Globus pallidus (tissue), 1 donor: ENCODE data around the gene BTBD9.

Experiments used
- DNase-seq: peaks from one replicate; pipeline ENCODE4 v3.0.0-alpha.2; 2015; ENCODE audit warnings: low spot score

The BTBD9 gene

GRCh38 chr6:38593998-38594665 lies 45.6 kb downstream of the BTBD9 start:
- no peak for DNase-seq

DNA sequence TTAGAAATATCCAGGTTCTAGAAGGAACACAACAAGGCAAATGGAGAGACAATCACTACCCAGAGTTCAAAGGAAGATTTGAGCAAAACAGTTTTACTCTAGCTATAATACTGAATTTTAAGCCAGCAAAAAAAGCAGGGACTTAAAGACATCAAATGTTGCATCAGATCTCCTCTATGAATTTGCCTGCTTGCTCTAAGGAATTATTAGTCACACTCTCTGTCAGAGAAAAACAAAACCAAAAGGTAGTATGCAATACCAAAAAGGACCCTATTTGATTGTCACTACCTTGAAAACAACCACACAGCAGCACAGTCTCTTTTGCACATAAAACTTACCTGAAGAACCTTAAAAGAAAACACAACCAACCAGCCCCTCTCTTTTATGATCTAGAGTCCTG lies 46.3 kb downstream of the BTBD9 start:
- no peak for DNase-seq

- DNase-seq: no peak
Measured at GRCh38 chr6:38591439-38591838, 48.3 kb downstream of the BTBD9 start.

DNA sequence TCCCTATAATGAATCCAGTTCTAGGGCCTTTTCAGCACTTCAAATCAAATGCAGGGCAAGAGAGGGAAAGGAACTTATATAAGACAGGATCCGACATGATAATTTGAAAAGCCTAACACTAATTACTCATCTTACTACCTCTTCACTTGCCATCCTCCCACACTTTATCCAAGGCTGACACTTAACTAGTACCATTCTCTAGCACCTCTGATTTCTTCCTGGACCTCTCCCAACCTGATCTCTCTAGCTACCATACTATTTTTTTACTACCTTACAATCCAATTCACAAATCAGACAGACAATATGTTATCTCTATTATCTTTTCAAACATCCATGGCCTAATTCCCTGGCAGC lies 50.4 kb downstream of the BTBD9 start:
- no peak for DNase-seq

DNA sequence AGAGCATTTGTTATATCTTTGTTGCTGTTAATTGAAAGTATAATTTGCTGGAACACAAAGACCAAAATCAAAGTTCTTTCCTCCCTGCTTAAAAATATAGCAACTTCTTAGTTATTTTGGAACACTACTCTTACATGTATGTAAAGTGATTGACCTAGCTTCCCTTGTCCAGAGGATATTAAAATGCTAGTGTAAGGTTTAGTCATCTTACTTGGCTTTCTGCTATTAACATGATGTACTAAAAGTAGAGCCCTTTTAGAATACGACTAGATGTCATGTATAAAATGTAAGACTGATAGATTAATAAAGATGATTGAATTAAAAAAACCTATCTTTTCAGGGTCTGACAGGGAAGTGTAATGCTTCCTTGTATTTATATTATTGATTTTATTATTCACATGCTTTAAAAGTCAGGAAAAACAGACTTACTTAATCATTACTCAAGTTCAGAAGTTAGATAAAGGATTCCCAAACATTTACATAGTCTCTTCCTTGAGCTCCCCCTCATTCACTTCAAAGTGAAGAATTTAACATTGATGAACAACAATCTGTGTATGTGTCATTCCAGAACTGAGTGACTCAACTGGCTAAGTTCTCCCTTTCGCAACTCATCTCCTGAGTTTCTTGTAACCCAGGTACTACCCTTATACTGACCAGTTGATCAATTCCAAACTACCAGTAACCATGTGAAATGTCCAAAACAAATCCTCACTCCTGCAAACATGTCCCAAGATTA lies 50.9 kb downstream of the BTBD9 start:
- DNase-seq: no peak

GRCh38 chr6:38587766-38588362 lies 51.9 kb downstream of the BTBD9 start:
- peak; percentile 7 for DNase-seq

- no peak for DNase-seq
Measured at GRCh38 chr6:38586992-38587391, 52.7 kb downstream of the BTBD9 start.

- no peak for DNase-seq
Measured at GRCh38 chr6:38584731-38585130, 55.0 kb downstream of the BTBD9 start.

GRCh38 chr6:38583523-38583922 lies 56.2 kb downstream of the BTBD9 start:
- DNase-seq: no peak

DNA sequence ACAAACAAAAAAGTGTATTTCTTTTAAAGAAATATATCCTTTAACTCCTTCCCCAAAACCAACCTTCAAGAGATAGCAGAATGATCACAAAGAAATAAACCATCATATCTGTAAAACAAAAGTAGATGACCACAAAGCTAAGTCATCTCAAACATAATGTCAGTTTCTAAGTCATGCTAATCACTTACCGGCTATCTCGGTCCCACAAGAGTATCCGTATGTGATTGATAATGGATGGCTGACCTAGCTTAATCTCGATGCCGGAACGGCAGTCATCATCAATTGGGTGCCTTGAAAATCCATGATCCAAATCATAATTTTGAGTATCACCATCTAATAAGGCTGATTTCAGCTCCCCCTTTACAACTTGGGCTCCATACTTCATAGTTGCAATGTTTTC lies 59.7 kb downstream of the BTBD9 start:
- DNase-seq: no peak

DNA sequence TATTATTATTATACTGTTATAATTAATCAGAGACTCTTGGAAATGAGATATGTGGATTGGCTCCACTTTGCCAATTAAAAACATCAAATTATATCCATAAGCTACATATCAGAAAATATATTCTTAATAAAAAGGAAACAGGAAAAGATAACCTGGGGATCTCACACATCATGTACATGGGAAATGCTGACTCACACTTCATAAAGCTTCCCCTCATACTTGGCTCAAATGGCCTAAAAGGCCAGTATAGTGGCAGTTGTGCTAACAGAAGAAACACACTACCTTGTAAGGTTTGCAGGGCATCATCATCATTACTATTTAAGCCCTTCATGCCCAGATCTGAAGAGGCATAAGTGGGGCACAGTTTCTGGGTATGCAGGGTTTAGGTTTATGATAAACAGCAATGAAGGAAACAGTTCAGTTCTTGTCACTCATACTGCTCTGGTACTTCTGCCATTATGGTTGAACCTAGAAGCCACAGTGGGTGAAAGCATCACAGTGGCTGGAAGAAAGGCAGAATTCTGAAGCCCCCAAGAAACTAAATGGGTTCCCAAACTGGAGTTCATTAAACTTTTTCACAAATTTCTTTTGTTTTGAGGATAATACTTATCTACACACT lies 60.6 kb downstream of the BTBD9 start:
- no peak for DNase-seq

DNA sequence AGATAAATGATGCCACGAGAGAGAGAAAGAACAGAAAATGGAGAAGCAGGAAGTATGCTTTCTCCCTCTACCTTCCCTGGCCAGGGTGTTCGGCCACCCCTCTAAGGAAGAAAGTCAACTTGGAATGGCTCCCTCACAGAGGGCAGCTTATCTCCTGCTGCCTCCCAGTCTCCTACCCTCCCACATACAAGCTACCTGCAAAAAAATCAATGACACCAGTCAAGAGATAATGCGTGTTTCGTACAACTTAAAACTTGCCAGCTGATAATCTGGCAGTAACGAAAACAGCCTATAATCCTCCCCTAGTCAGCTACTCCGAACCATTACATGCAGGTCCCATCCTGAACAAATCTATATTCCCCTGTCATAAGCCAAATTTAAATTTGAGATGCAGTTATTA lies 61.7 kb downstream of the BTBD9 start:
- no peak for DNase-seq

GRCh38 chr6:38577492-38577891 lies 62.2 kb downstream of the BTBD9 start:
- no peak for DNase-seq

GRCh38 chr6:38573801-38574395 lies 65.8 kb downstream of the BTBD9 start:
- DNase-seq: no peak

- no peak for DNase-seq
Measured at GRCh38 chr6:38572186-38572813, 67.4 kb downstream of the BTBD9 start.

- DNase-seq: no peak
Measured at GRCh38 chr6:38571721-38572120, 68.0 kb downstream of the BTBD9 start.

DNA sequence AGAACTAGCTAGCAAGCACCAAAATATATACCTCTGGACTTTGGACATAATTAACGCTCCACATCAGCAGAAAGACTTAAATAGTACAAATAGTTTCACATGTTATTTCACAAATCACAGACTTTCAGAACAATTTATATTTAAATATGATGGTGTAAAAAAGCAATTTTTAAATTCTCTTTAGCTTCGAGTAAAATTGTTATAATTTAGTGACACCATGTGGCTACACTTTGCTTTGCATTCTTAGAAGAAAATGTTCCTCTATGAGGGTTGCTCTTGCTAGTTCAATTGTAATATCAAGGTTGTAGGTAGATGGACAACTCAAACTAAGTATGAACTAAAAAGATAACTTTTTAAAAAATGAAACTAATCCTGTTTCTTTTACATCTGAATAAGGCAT lies 69.0 kb downstream of the BTBD9 start:
- peak; percentile 36 for DNase-seq

DNA sequence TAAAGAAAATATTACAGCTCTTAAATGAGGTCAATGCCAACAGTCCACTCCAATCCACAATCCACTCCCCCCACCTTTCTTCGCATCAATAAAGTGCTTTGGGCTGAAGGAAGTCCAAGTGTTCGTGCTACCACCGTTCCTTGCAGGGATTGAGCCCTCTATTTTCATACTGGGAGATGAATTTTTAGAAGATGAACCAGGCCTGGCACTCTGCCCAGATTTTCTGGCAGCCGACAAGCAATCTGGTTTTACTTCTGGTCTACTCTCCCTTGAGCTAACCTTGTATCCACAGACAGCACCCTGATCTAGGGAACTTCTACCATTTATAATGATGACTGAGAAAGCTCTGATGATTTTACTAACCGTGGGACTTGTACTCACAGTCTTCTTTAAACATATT lies 72.3 kb downstream of the BTBD9 start:
- DNase-seq: peak; percentile 35

DNA sequence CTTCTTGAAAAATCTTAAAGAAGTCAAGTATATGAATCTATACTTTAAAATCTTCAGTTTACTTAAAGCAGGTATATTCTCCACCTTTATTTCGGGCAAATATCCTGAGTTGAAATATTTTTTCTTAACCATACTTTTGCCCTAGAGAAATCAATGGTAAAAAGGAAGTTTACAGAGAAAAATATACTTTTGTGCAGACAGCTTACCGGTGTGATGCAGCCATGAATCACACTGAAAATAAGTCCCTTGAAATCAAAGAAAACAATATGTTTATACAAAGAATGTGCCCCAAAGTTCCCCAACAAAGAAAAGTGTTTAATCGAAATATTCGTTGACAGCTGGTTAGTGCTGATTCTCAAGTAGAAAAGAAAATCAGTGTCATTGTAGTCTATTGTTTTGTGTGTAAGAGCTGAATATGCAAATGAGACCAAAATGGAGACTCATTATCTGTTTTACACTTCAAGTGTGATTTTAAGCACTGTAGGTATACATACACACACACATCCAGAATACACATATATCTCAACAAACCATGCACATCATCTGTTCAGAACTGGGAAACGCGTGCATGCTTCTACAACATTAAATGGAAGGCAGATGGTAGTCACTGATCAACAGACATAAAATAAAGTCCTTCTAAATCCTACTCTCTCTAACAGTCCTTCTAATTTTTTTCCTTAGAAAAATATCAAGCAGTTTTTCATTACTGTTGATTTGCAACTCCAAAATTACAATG lies 73.3 kb downstream of the BTBD9 start:
- DNase-seq: peak; percentile 15

- no peak for DNase-seq
Measured at GRCh38 chr6:38564301-38564700, 75.4 kb downstream of the BTBD9 start.

GRCh38 chr6:38555606-38556005 lies 84.1 kb downstream of the BTBD9 start:
- no peak for DNase-seq
